ENCODE results near the gene EGFL8.

GRCh38 chr6:32187009-32187709 is 22.8 kb downstream of the EGFL8 start:
- no peak for TF ChIP-seq SUZ12 (IDR thresholded peaks at IDR 0.05; ENCODE audit: extremely low read depth, insufficient read depth, insufficient read length)
- TF ChIP-seq ZNF274 (IDR thresholded peaks at IDR 0.05; ENCODE audit: low read depth, low read length), result no peak

Measured in NT2/D1 (cell line).